Measurements from ENCODE around the gene DIAPH3.

Gene DIAPH3

GRCh38 chr13:60120617-60121336 lies 43.0 kb downstream of the DIAPH3 start:
- no peak for TF ChIP-seq POLR2AphosphoS5 (IDR thresholded peaks at IDR 0.05; ENCODE audit: low read depth, low read length)
- no peak for TF ChIP-seq POLR2A (IDR thresholded peaks at IDR 0.05; ENCODE audit: low read depth, low read length)
- no peak for TF ChIP-seq TAF1 (IDR thresholded peaks at IDR 0.05; ENCODE audit: borderline replicate concordance, low read depth, low read length)
- FAIRE-seq (no peak), DNase-seq (ENCODE audit: insufficient read length) (no peak)

GRCh38 chr13:60118696-60119400 lies 44.9 kb downstream of the DIAPH3 start:
- TF ChIP-seq POLR2A (IDR thresholded peaks at IDR 0.05; ENCODE audit: low read depth, low read length) (no peak), POLR2AphosphoS5 (IDR thresholded peaks at IDR 0.05; ENCODE audit: low read depth, low read length) (no peak), TAF1 (IDR thresholded peaks at IDR 0.05; ENCODE audit: borderline replicate concordance, low read depth, low read length) (no peak)
- FAIRE-seq (no peak), DNase-seq (ENCODE audit: insufficient read length) (no peak)

GRCh38 chr13:60114499-60115028 lies 49.2 kb downstream of the DIAPH3 start:
- FAIRE-seq: no peak
- DNase-seq (ENCODE audit: insufficient read length): no peak
- TF ChIP-seq POLR2A (IDR thresholded peaks at IDR 0.05; ENCODE audit: low read depth, low read length) (no peak), POLR2AphosphoS5 (IDR thresholded peaks at IDR 0.05; ENCODE audit: low read depth, low read length) (no peak), TAF1 (IDR thresholded peaks at IDR 0.05; ENCODE audit: borderline replicate concordance, low read depth, low read length) (no peak)

GRCh38 chr13:60112771-60113170 lies 51.0 kb downstream of the DIAPH3 start:
- DNase-seq (ENCODE audit: insufficient read length): no peak
- no peak for FAIRE-seq
- TF ChIP-seq POLR2AphosphoS5 (IDR thresholded peaks at IDR 0.05; ENCODE audit: low read depth, low read length): no peak
- TF ChIP-seq TAF1 (IDR thresholded peaks at IDR 0.05; ENCODE audit: borderline replicate concordance, low read depth, low read length): no peak
- no peak for TF ChIP-seq POLR2A (IDR thresholded peaks at IDR 0.05; ENCODE audit: low read depth, low read length)

- DNase-seq (ENCODE audit: insufficient read length) (no peak), FAIRE-seq (no peak)
- no peak for TF ChIP-seq POLR2AphosphoS5 (IDR thresholded peaks at IDR 0.05; ENCODE audit: low read depth, low read length)
- TF ChIP-seq TAF1 (IDR thresholded peaks at IDR 0.05; ENCODE audit: borderline replicate concordance, low read depth, low read length): no peak
- no peak for TF ChIP-seq POLR2A (IDR thresholded peaks at IDR 0.05; ENCODE audit: low read depth, low read length)
Measured at GRCh38 chr13:60111691-60112090, 52.0 kb downstream of the DIAPH3 start.

GRCh38 chr13:60109285-60109684 lies 54.4 kb downstream of the DIAPH3 start:
- FAIRE-seq: no peak

GRCh38 chr13:60108589-60108988 lies 55.1 kb downstream of the DIAPH3 start:
- FAIRE-seq (no peak), DNase-seq (ENCODE audit: insufficient read length) (no peak)
- TF ChIP-seq TAF1 (IDR thresholded peaks at IDR 0.05; ENCODE audit: borderline replicate concordance, low read depth, low read length) (no peak), POLR2A (IDR thresholded peaks at IDR 0.05; ENCODE audit: low read depth, low read length) (no peak), POLR2AphosphoS5 (IDR thresholded peaks at IDR 0.05; ENCODE audit: low read depth, low read length) (no peak)

More at GRCh38 chr13:60109285-60109684, 54.4 kb downstream of the DIAPH3 start:
- DNase-seq (ENCODE audit: insufficient read length): no peak
- TF ChIP-seq POLR2AphosphoS5 (IDR thresholded peaks at IDR 0.05; ENCODE audit: low read depth, low read length): no peak
- no peak for TF ChIP-seq TAF1 (IDR thresholded peaks at IDR 0.05; ENCODE audit: borderline replicate concordance, low read depth, low read length)
- no peak for TF ChIP-seq POLR2A (IDR thresholded peaks at IDR 0.05; ENCODE audit: low read depth, low read length)

GRCh38 chr13:60099631-60100420 lies 63.9 kb downstream of the DIAPH3 start:
- FAIRE-seq: no peak
- TF ChIP-seq TAF1 (IDR thresholded peaks at IDR 0.05; ENCODE audit: borderline replicate concordance, low read depth, low read length) (no peak), POLR2A (IDR thresholded peaks at IDR 0.05; ENCODE audit: low read depth, low read length) (no peak)
- DNase-seq (ENCODE audit: insufficient read length): no peak

GRCh38 chr13:60095300-60095699 lies 68.4 kb downstream of the DIAPH3 start:
- DNase-seq (ENCODE audit: insufficient read length) (no peak), FAIRE-seq (no peak)
- TF ChIP-seq POLR2A (IDR thresholded peaks at IDR 0.05; ENCODE audit: low read depth, low read length) (no peak), TAF1 (IDR thresholded peaks at IDR 0.05; ENCODE audit: borderline replicate concordance, low read depth, low read length) (no peak), POLR2AphosphoS5 (IDR thresholded peaks at IDR 0.05; ENCODE audit: low read depth, low read length) (no peak)

- FAIRE-seq: no peak
- TF ChIP-seq TAF1 (IDR thresholded peaks at IDR 0.05; ENCODE audit: borderline replicate concordance, low read depth, low read length): no peak
- no peak for DNase-seq (ENCODE audit: insufficient read length)
Measured at GRCh38 chr13:60094385-60095088, 69.2 kb downstream of the DIAPH3 start.

Data from GM12892 (cell line).